Keratinocyte (primary cell): ENCODE data around the gene PCNT.

Source experiments
- EZH2 ChIP-seq: IDR thresholded peaks from one replicate; pipeline ENCODE4 v1.6.1; 2012; ENCODE audit warnings: inconsistent platforms, mild to moderate bottlenecking, low read length, moderate library complexity
- TF ChIP-seq, protein P1 (sequence below), 3 experiments: IDR thresholded peaks in 1 of 3; conservative IDR thresholded peaks in 1 of 3; optimal IDR thresholded peaks in 1 of 3; 2 replicates in 2 of 3; 3 replicates in 1 of 3; pipeline versions ENCODE3 to v1.5.1; 2011; ENCODE audit warnings: low read length in 3 of 3, mild to moderate bottlenecking in 3 of 3, moderate library complexity in 2 of 3, control low read depth in 1 of 3, inconsistent platforms in 1 of 3; ENCODE audit not compliant: insufficient read depth in 2 of 3; ENCODE audit errors: extremely low read depth in 1 of 3

DNA sequence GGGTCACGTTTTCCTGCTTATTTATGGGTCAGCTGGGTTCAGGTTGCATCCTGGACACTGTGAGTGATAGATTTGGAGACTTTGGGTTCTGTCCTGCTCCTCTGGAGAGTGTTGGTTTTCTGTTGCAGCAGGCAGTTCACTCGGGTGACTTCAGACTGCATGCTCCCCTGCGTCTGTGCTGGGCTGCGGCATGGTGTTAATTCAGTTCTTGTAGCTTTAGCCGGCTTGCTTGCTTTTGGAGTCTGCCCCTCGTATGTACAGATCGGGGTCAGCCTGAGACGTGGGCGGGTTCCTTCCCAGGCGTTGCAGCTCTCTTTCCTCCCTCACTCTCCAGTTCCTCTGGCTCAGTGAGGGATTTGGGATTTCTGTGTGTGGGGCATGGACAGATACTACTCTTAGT is 38.0 kb downstream of the PCNT start:
- TF ChIP-seq, protein P1, sequence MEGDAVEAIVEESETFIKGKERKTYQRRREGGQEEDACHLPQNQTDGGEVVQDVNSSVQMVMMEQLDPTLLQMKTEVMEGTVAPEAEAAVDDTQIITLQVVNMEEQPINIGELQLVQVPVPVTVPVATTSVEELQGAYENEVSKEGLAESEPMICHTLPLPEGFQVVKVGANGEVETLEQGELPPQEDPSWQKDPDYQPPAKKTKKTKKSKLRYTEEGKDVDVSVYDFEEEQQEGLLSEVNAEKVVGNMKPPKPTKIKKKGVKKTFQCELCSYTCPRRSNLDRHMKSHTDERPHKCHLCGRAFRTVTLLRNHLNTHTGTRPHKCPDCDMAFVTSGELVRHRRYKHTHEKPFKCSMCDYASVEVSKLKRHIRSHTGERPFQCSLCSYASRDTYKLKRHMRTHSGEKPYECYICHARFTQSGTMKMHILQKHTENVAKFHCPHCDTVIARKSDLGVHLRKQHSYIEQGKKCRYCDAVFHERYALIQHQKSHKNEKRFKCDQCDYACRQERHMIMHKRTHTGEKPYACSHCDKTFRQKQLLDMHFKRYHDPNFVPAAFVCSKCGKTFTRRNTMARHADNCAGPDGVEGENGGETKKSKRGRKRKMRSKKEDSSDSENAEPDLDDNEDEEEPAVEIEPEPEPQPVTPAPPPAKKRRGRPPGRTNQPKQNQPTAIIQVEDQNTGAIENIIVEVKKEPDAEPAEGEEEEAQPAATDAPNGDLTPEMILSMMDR (optimal IDR thresholded peaks at IDR 0.05 in 1 of 3, IDR thresholded peaks at IDR 0.05 in 1 of 3, conservative IDR thresholded peaks at IDR 0.05 in 1 of 3; ENCODE audit: extremely low read depth in 1 of 3, insufficient read depth in 2 of 3, low read length in 3 of 3), result no peak
- TF ChIP-seq EZH2, result no peak
